CD14-positive monocyte (primary cell): ENCODE results near the gene RNF135. TPM values are rescaled to one million over a fixed set of nuclear protein-coding genes. Genes with fewer than 3 reads are reported as not detected.
A peak's percentile ranks its signal among the peaks of the same experiment; 100 is the strongest.
"Not testable (repeated sequence)": the region's sequence is repeated elsewhere in the genome, so short reads cannot be mapped to it uniquely, and the experiment has no call there.

ENCODE experiments used
- DNase-seq, 3 donors: peaks; one replicate each; pipeline ENCODE4 v3.0.0-alpha.2; 2011 to 2022
- H2AFZ ChIP-seq: 2 replicates; pipeline ENCODE4 v1.6.0; 2012; ENCODE audit warnings: mild to moderate bottlenecking, low read depth, low read length, inconsistent platforms; ENCODE audit not compliant: insufficient read depth, poor library complexity, severe bottlenecking
- H3K27ac ChIP-seq, 2 donors: 1 replicate in 1 of 2; 2 replicates in 1 of 2; pipeline ENCODE4 v1.5.1; 2012 to 2013; ENCODE audit warnings: low read length in 2 of 2, control low read depth in 1 of 2, inconsistent platforms in 1 of 2, low read depth in 1 of 2, mild to moderate bottlenecking in 1 of 2
- H3K27me3 ChIP-seq, 2 donors: one replicate each; pipeline versions ENCODE4 v1.6.0 to v1.6.1; 2011 to 2013; ENCODE audit warnings: low read length in 2 of 2; ENCODE audit not compliant: control insufficient read depth in 2 of 2, insufficient read depth in 2 of 2
- H3K36me3 ChIP-seq, 2 donors: replicated peaks in 1 of 2; 1 replicate in 1 of 2; 2 replicates in 1 of 2; pipeline versions ENCODE4 v1.5.1 to v1.6.1; 2012 to 2013; ENCODE audit warnings: low read length in 2 of 2, control low read depth in 1 of 2, inconsistent platforms in 1 of 2, mild to moderate bottlenecking in 1 of 2; ENCODE audit not compliant: insufficient read depth in 2 of 2, control insufficient read depth in 1 of 2
- H3K4me1 ChIP-seq, 2 donors: 1 replicate in 1 of 2; 2 replicates in 1 of 2; pipeline versions ENCODE4 v1.5.1 to v1.6.1; 2012 to 2013; ENCODE audit warnings: low read length in 2 of 2, control low read depth in 1 of 2, inconsistent platforms in 1 of 2, mild to moderate bottlenecking in 1 of 2, moderate library complexity in 1 of 2; ENCODE audit not compliant: insufficient read depth in 2 of 2, control insufficient read depth in 1 of 2
- H3K4me2 ChIP-seq: replicated peaks from 2 replicates; pipeline ENCODE3; 2012; ENCODE audit warnings: low read length, moderate library complexity, mild to moderate bottlenecking; ENCODE audit not compliant: poor library complexity, severe bottlenecking; ENCODE audit errors: extremely low read depth
- H3K4me3 ChIP-seq, 3 experiments: fragments of 200-600 bp in 1 of 3; sonication (generic) in 1 of 3; replicated peaks in 1 of 3; 1 replicate in 2 of 3; 2 replicates in 1 of 3; pipeline ENCODE4 v1.5.1; 2011 to 2013; ENCODE audit warnings: low read length in 3 of 3, mild to moderate bottlenecking in 3 of 3, control low read depth in 2 of 3, low read depth in 2 of 3, inconsistent platforms in 1 of 3, moderate library complexity in 1 of 3
- H3K79me2 ChIP-seq: 2 replicates; pipeline ENCODE4 v1.6.0; 2012; ENCODE audit warnings: mild to moderate bottlenecking, control low read depth, inconsistent platforms, low read length, moderate library complexity; ENCODE audit not compliant: insufficient read depth
- H3K9ac ChIP-seq: 2 replicates; pipeline ENCODE4 v1.6.0; 2017; ENCODE audit warnings: low read length, mild to moderate bottlenecking; ENCODE audit not compliant: insufficient read depth, poor library complexity, severe bottlenecking
- H3K9me3 ChIP-seq, 2 donors: replicated peaks in 1 of 2; 1 replicate in 1 of 2; 2 replicates in 1 of 2; pipeline versions ENCODE4 v1.5.1 to v1.6.1; 2012 to 2013; ENCODE audit warnings: low read length in 2 of 2, control low read depth in 1 of 2; ENCODE audit not compliant: control insufficient read depth in 1 of 2, insufficient read depth in 1 of 2
- H4K20me1 ChIP-seq: 2 replicates; pipeline ENCODE4 v1.6.0; 2012; ENCODE audit warnings: mild to moderate bottlenecking, low read length, control low read depth, moderate library complexity; ENCODE audit not compliant: insufficient read depth
- H3K27ac Mint-ChIP-seq, 7 donors: one replicate each; pipeline ENCODE4 v1.8.0; 2020; ENCODE audit warnings: mild to moderate bottlenecking in 7 of 7, mixed read lengths in 7 of 7, moderate library complexity in 6 of 7, inconsistent platforms in 2 of 7
- H3K27me3 Mint-ChIP-seq, 3 donors: one replicate each; pipeline ENCODE4 v1.8.0; 2021 to 2022; ENCODE audit warnings: low read depth in 3 of 3, mild to moderate bottlenecking in 3 of 3, mixed read lengths in 3 of 3, moderate library complexity in 3 of 3, inconsistent platforms in 1 of 3
- H3K36me3 Mint-ChIP-seq, 2 donors: one replicate each; pipeline ENCODE4 v1.8.0; 2020; ENCODE audit warnings: mixed read lengths in 2 of 2, inconsistent platforms in 1 of 2, mild to moderate bottlenecking in 1 of 2
- H3K4me1 Mint-ChIP-seq: one replicate; pipeline ENCODE4 v1.8.0; 2020; ENCODE audit warnings: mild to moderate bottlenecking, mixed read lengths
- H3K4me3 Mint-ChIP-seq, 2 donors: one replicate each; pipeline ENCODE4 v1.8.0; 2020; ENCODE audit warnings: mild to moderate bottlenecking in 2 of 2, mixed read lengths in 2 of 2, moderate library complexity in 1 of 2
- H3K9me3 Mint-ChIP-seq, 7 donors: one replicate each; pipeline ENCODE4 v1.8.0; 2020 to 2022; ENCODE audit warnings: mixed read lengths in 7 of 7, mild to moderate bottlenecking in 6 of 7, moderate library complexity in 6 of 7, inconsistent platforms in 2 of 7
- WGBS: methylation state at CpG from one replicate; pipeline ENCODE4 v1.1.5; 2013; ENCODE audit warnings: missing lambda C conversion rate; ENCODE audit not compliant: insufficient coverage; 5-methylcytosine and 5-hydroxymethylcytosine counted together
- intact Hi-C, 2 donors: fragments of 100-400 bp; cut with micrococcal nuclease; formaldehyde crosslinking; loops; one replicate each; pipeline versions ENCODE4 v1.15.0 to v1.15.1; 2023
- polyA plus RNA-seq, 3 donors: library from polyadenylated mRNA; depleted of rRNA in 1 of 3; unstranded in 2 of 3; stranded (reverse) in 1 of 3; fragments of 300-500 nt in 2 of 3; fragments of >200 nt in 1 of 3; fragmentation: Illumina TruSeq in 2 of 3; gene quantifications; 1 replicate in 2 of 3; 2 replicates in 1 of 3; pipeline ENCODE4 v1.2.3, GENCODE V29; 2012 to 2021
- TF ChIP-seq, protein P1 (sequence below): fragments of 200-600 bp; IDR thresholded peaks from one replicate; pipeline ENCODE4 v1.8.0; 2022; ENCODE audit warnings: antibody characterized with exemption, mild to moderate bottlenecking

Gene RNF135
- polyA plus RNA-seq, 3 donors: 51.4 to 74.8 (median 66.6) TPM

DNA sequence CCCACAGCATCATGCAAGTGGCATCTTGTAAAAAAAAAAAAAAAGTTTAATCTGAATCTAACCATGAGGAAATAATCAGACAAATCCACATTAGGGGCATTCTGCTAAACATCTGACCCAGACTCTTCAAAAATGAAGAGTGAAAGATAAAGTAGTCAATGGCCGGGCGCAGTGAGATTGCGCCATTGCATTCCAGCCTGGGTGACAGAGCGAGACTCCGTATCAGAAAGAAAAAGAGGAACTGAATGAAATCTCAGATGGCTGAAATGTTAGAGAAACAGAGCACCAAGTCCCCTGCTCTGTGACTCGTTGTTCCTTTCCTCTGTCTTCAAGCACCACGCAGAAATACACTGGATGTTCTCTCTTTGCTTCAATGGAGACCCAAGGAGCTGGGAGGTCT is 12.7 kb upstream of the RNF135 start:
- Histone ChIP-seq H3K79me2 (peaks cover 55% of the 10 kb centered on the region), H3K4me1 (peaks cover 99% of the 10 kb centered on the region in 2 donors), H3K4me2 (peak overlapping the region; percentile 45), H3K27me3 (no peaks in the 10 kb centered on the region), H3K36me3 (peaks cover 10 to 15% of the 10 kb centered on the region in 2 donors), H3K9me3 (no peaks in the 10 kb centered on the region), H4K20me1 (no peaks in the 10 kb centered on the region), H3K27ac (peak overlapping the region; percentile 91), H3K9ac (peak overlapping the region; percentile 50), H2AFZ (no peak overlapping the region), H3K4me3 (peak overlapping the region in 1 of 3 experiments; percentile 46)
- Mint-ChIP-seq H3K27me3 (peaks cover 0 to 4% (median 2%) of the 10 kb centered on the region in 3 donors), H3K36me3 (peaks cover 22 to 45% of the 10 kb centered on the region in 2 donors), H3K9me3 (no peaks in the 10 kb centered on the region), H3K4me3 (peak overlapping the region; percentile 45 to 65), H3K4me1 (peaks cover 91% of the 10 kb centered on the region), H3K27ac (peak overlapping the region; percentile 94 to 99 (median 98))
- TF ChIP-seq, protein P1, sequence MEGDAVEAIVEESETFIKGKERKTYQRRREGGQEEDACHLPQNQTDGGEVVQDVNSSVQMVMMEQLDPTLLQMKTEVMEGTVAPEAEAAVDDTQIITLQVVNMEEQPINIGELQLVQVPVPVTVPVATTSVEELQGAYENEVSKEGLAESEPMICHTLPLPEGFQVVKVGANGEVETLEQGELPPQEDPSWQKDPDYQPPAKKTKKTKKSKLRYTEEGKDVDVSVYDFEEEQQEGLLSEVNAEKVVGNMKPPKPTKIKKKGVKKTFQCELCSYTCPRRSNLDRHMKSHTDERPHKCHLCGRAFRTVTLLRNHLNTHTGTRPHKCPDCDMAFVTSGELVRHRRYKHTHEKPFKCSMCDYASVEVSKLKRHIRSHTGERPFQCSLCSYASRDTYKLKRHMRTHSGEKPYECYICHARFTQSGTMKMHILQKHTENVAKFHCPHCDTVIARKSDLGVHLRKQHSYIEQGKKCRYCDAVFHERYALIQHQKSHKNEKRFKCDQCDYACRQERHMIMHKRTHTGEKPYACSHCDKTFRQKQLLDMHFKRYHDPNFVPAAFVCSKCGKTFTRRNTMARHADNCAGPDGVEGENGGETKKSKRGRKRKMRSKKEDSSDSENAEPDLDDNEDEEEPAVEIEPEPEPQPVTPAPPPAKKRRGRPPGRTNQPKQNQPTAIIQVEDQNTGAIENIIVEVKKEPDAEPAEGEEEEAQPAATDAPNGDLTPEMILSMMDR: no peak
- peak; percentile 81 to 93 (median 88) for DNase-seq
- intact Hi-C loops: loop anchor here in 1 of 2 donors (10.0 kb wide), 1 partner anchor 357 kb away; the partner anchor contains the start of gene EVI2B
- under 1% methylated on average over 7 of the region's 7 CpGs for WGBS

DNA sequence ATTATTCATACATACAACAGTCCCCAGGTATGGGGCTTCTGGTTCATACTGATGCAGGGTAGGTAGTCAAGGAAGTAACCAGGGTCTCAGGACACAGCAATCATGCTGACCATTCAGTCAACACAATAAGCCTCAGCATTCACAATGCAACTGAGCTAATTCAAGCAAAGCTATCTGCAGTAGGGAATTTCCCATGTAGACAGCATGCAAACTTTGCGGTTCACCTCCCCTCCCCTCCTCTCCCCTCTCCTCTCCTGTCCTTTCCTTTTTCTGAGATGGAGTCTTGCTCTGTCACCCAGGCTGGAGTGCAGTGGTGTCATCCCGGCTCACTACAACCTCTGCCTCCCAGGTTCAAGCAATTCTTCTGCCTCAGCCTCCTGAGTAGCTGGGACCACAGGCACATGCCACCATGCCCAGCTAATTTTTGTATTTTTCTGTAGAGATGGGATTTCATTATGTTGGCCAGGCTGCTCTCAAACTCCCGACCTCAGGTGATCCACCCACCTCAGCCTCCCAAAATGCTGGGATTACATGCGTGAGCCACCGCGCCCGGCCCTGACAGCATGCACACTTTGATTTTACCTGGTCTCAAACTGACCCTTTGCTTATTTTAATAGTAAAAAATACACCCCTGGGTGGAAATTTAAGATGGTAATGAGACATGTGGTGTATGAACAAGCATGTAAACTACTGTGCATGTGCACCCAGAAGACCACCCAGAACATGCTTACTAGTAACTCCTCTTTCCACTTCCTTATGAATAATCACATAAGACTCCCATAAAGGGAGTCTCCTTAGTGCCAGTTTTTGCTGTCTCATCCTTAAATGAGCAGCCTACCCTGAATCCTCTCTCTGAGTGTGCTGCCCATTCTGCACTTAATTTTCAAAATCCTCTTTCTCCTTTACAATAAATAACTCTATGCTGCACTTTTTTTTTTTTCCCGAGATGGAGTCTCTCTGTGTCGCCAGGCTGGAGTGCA is 9.3 kb upstream of the RNF135 start:
- intact Hi-C loops: no loop called here

DNA sequence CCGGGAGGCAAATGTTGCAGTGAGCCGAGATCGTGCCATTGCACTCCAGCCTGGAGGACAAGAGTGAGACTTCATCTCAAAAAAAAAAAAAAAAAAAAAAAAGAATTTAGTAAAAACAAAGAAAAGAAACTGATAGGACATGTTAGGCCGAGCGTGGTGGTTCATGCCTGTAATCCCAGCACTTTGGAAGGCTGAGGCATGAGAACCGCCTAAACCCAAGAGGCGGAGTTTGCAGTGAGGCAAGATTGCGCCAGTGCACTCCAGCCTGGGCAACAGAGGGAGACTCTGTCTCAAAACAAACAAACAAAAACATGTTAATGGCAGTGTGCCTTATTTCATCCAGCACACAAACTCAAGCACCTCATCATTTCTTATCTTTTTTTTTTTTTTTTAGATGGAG is 6.5 kb upstream of the RNF135 start:
- intact Hi-C loops, H2AFZ ChIP-seq, H3K27me3 ChIP-seq, DNase-seq, H4K20me1 ChIP-seq, H3K9me3 ChIP-seq, H3K9me3 Mint-ChIP-seq, H3K4me3 Mint-ChIP-seq, H3K4me3 ChIP-seq, H3K9ac ChIP-seq, H3K4me2 ChIP-seq, H3K27me3 Mint-ChIP-seq: not testable (repeated sequence)
- peaks cover 30% of the 10 kb centered on the region for H3K79me2 ChIP-seq
- peak overlapping the region in 1 of 2 donors; percentile 48 for H3K27ac ChIP-seq
- H3K36me3 ChIP-seq: peaks cover 0 to 12% of the 10 kb centered on the region in 2 donors
- peaks cover 62% of the 10 kb centered on the region for H3K4me1 Mint-ChIP-seq
- peaks cover 62 to 76% of the 10 kb centered on the region in 2 donors for H3K4me1 ChIP-seq
- H3K36me3 Mint-ChIP-seq: peaks cover 12 to 24% of the 10 kb centered on the region in 2 donors
- H3K27ac Mint-ChIP-seq: peak overlapping the region in 6 of 7 donors; percentile 30 to 89 (median 58)
- no CpG with 5 or more reads among the region's 8 CpGs for WGBS

More for the DNA sequence above, 9.3 kb upstream of the RNF135 start:
- H3K4me2 ChIP-seq: peak overlapping the region; percentile 49
- H3K27me3 ChIP-seq: no peaks in the 10 kb centered on the region
- H3K4me1 ChIP-seq: peaks cover 71 to 81% of the 10 kb centered on the region in 2 donors
- H4K20me1 ChIP-seq: no peaks in the 10 kb centered on the region
- peaks cover 47% of the 10 kb centered on the region for H3K79me2 ChIP-seq
- peaks cover 71% of the 10 kb centered on the region for H3K4me1 Mint-ChIP-seq
- TF ChIP-seq, protein P1: no peak
- H3K9me3 Mint-ChIP-seq: no peaks in the 10 kb centered on the region
- no peaks in the 10 kb centered on the region for H3K9me3 ChIP-seq
- H3K27ac Mint-ChIP-seq: peak overlapping the region; percentile 91 to 98 (median 97)
- peaks cover 0 to 3% (median 2%) of the 10 kb centered on the region in 3 donors for H3K27me3 Mint-ChIP-seq
- H3K36me3 ChIP-seq: peaks cover 7 to 15% of the 10 kb centered on the region in 2 donors
- peak overlapping the region; percentile 24 to 61 for H3K4me3 Mint-ChIP-seq
- peak overlapping the region in 1 of 3 experiments; percentile 41 for H3K4me3 ChIP-seq
- peak overlapping the region; percentile 89 to 91 for H3K27ac ChIP-seq
- peaks cover 22 to 42% of the 10 kb centered on the region in 2 donors for H3K36me3 Mint-ChIP-seq
- peak overlapping the region; percentile 48 for H3K9ac ChIP-seq
- peak; percentile 70 to 87 (median 73) for DNase-seq
- no peak overlapping the region for H2AFZ ChIP-seq
- WGBS: 55% methylated on average over 1 of the region's 9 CpGs
